ENCODE measurements around the gene BTBD17. TPM values are rescaled to one million over a fixed set of nuclear protein-coding genes. Genes with fewer than 3 reads are reported as not detected.

BTBD17 gene
- total and polyA plus RNA-seq, 2 of the 8 experiments (the other 6 are each of a cell fraction or from before 2014, with no cell fraction given), result 7.0 to 14.8 TPM

GRCh38 chr17:74368341-74369081, 6.8 kb upstream of the BTBD17 start (continued):
- TF ChIP-seq CHD7 (IDR thresholded peaks at IDR 0.05; ENCODE audit: insufficient replicate concordance, low read length) (no peak), KDM4A (IDR thresholded peaks at IDR 0.05; ENCODE audit: low read depth, low read length, severe bottlenecking) (no peak), CREB1 (IDR thresholded peaks at IDR 0.05) (no peak), RAD21 (IDR thresholded peaks at IDR 0.05 in 1 of 2, conservative IDR thresholded peaks at IDR 0.05 in 1 of 2; ENCODE audit: low read depth in 2 of 2, low read length in 2 of 2) (peak; percentile 75 to 81)
- TF ChIP-seq, protein P1, sequence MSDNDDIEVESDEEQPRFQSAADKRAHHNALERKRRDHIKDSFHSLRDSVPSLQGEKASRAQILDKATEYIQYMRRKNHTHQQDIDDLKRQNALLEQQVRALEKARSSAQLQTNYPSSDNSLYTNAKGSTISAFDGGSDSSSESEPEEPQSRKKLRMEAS (IDR thresholded peaks at IDR 0.05), result 0 out of 2 replicates have a peak, but pooled peaks have one; percentile 40
- TF ChIP-seq, protein P2, sequence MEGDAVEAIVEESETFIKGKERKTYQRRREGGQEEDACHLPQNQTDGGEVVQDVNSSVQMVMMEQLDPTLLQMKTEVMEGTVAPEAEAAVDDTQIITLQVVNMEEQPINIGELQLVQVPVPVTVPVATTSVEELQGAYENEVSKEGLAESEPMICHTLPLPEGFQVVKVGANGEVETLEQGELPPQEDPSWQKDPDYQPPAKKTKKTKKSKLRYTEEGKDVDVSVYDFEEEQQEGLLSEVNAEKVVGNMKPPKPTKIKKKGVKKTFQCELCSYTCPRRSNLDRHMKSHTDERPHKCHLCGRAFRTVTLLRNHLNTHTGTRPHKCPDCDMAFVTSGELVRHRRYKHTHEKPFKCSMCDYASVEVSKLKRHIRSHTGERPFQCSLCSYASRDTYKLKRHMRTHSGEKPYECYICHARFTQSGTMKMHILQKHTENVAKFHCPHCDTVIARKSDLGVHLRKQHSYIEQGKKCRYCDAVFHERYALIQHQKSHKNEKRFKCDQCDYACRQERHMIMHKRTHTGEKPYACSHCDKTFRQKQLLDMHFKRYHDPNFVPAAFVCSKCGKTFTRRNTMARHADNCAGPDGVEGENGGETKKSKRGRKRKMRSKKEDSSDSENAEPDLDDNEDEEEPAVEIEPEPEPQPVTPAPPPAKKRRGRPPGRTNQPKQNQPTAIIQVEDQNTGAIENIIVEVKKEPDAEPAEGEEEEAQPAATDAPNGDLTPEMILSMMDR (IDR thresholded peaks at IDR 0.05; ENCODE audit: control extremely low read depth in 1 of 3, insufficient read depth in 1 of 3, low read depth in 1 of 3, low read length in 3 of 3), result peak; percentile 89 to 96 (median 89)
